Endothelial cell of umbilical vein (primary cell): Measurements from ENCODE around the gene SLC6A9. TPM values are rescaled to one million over a fixed set of nuclear protein-coding genes. Genes with fewer than 3 reads are reported as not detected.

Experiments used
- BruUV-seq: library from RNA; stranded (reverse); fragments of 400-500 nt; replicated peaks from 2 replicates; lab custom pipeline; 2021; lab: Mats Ljungman, UMichigan
- CTCF ChIA-PET: fragments of 300-600, 350-600 bp; sonication (Branson Sonifier 250); formaldehyde crosslinking; loops from one replicate; lab custom pipeline; 2021; ENCODE audit warnings: antibody characterized with exemption, inconsistent platforms; lab: Charles Lee
- POLR2A ChIA-PET: fragments of 300-600, 350-600 bp; sonication (Branson Sonifier 250); formaldehyde crosslinking; loops from one replicate; lab custom pipeline; 2021; ENCODE audit warnings: antibody characterized with exemption, inconsistent platforms; lab: Charles Lee
- DNase-seq: peaks from one replicate; pipeline ENCODE4 v3.0.0-alpha.2; 2011; ENCODE audit warnings: low read depth, low spot score
- FAIRE-seq: peaks from 2 replicates; lab custom pipeline; 2011; peaks lifted over from hg19 to GRCh38; lab: Jason Lieb, UNC
- H2AFZ ChIP-seq: 2 replicates; pipeline ENCODE4 v1.6.0; 2012; ENCODE audit warnings: low read depth, low read length, control low read depth, inconsistent platforms
- H3K27ac ChIP-seq: 2 replicates; pipeline ENCODE4 v1.5.1; 2011; ENCODE audit warnings: low read depth, mild to moderate bottlenecking, control low read depth, low read length, moderate library complexity; ENCODE audit not compliant: insufficient read depth
- H3K27me3 ChIP-seq, 2 experiments: 2 replicates each; pipeline versions ENCODE4 v1.6.0 to v1.6.1; 2011; ENCODE audit warnings: low read length in 2 of 2, mixed read lengths in 1 of 2; ENCODE audit not compliant: control insufficient read depth in 2 of 2, insufficient read depth in 2 of 2
- H3K36me3 ChIP-seq, 2 experiments: 2 replicates in 1 of 2; 3 replicates in 1 of 2; pipeline ENCODE4 v1.5.1; 2011; ENCODE audit warnings: low read length in 2 of 2, mild to moderate bottlenecking in 1 of 2, moderate library complexity in 1 of 2; ENCODE audit not compliant: control insufficient read depth in 2 of 2, insufficient read depth in 2 of 2; ENCODE audit errors: extremely low read depth in 1 of 2
- H3K4me1 ChIP-seq: 3 replicates; pipeline ENCODE4 v1.5.1; 2011; ENCODE audit warnings: mild to moderate bottlenecking, low read length; ENCODE audit not compliant: control insufficient read depth, insufficient read depth; ENCODE audit errors: extremely low read depth
- H3K4me2 ChIP-seq: 2 replicates; pipeline ENCODE4 v1.6.1; 2011; ENCODE audit warnings: low read length, control low read depth, mixed read lengths; ENCODE audit not compliant: insufficient read depth
- H3K4me3 ChIP-seq, 3 experiments: fragments of 200-600 bp in 1 of 3; sonication (generic), shearing (Covaris generic) in 1 of 3; replicated peaks in 1 of 3; 2 replicates each; pipeline ENCODE4 v1.5.1; 2011 to 2016; ENCODE audit warnings: control low read depth in 3 of 3, low read length in 3 of 3, mild to moderate bottlenecking in 2 of 3, inconsistent platforms in 1 of 3, low read depth in 1 of 3, moderate library complexity in 1 of 3; ENCODE audit not compliant: insufficient read depth in 1 of 3
- H3K79me2 ChIP-seq: 2 replicates; pipeline ENCODE4 v1.6.0; 2012; ENCODE audit warnings: low read length, inconsistent platforms; ENCODE audit not compliant: control insufficient read depth, insufficient read depth
- H3K9ac ChIP-seq: replicated peaks from 2 replicates; pipeline ENCODE3; 2011; ENCODE audit warnings: low read length, control low read depth; ENCODE audit not compliant: insufficient read depth; ENCODE audit errors: extremely low read depth
- H3K9me1 ChIP-seq: replicated peaks from 3 replicates; pipeline ENCODE4 v1.6.0; 2011; ENCODE audit warnings: mild to moderate bottlenecking, low read length; ENCODE audit not compliant: control insufficient read depth, insufficient read depth; ENCODE audit errors: extremely low read depth
- H3K9me3 ChIP-seq: replicated peaks from 2 replicates; pipeline ENCODE4 v1.5.1; 2012; ENCODE audit warnings: low read length, inconsistent platforms; ENCODE audit not compliant: control insufficient read depth, insufficient read depth
- H4K20me1 ChIP-seq: replicated peaks from 2 replicates; pipeline ENCODE3; 2011; ENCODE audit warnings: mild to moderate bottlenecking, low read length; ENCODE audit not compliant: control insufficient read depth, insufficient read depth; ENCODE audit errors: extremely low read depth
- CTCF ChIP-seq, 2 donors: IDR thresholded peaks; 1 replicate in 1 of 2; 2 replicates in 1 of 2; pipeline ENCODE4 v1.5.1; 2011; ENCODE audit warnings: low read length in 2 of 2, mild to moderate bottlenecking in 2 of 2, moderate library complexity in 2 of 2, control low read depth in 1 of 2, inconsistent platforms in 1 of 2, low read depth in 1 of 2; ENCODE audit not compliant: insufficient read depth in 1 of 2; ENCODE audit errors: extremely low read depth in 1 of 2
- EZH2 ChIP-seq: IDR thresholded peaks from 2 replicates; pipeline ENCODE4 v1.6.1; 2012; ENCODE audit warnings: borderline replicate concordance, low read depth, mild to moderate bottlenecking, moderate library complexity, low read length, inconsistent platforms; ENCODE audit not compliant: severe bottlenecking
- FOS ChIP-seq: IDR thresholded peaks from 2 replicates; pipeline ENCODE4 v1.6.1; 2011; ENCODE audit warnings: mild to moderate bottlenecking, low read length, moderate library complexity, borderline replicate concordance; ENCODE audit not compliant: insufficient read depth
- GATA2 ChIP-seq: IDR thresholded peaks from 2 replicates; pipeline ENCODE4 v1.7.0; 2011; ENCODE audit warnings: low read depth, mild to moderate bottlenecking, moderate library complexity, mixed read lengths, low read length; ENCODE audit not compliant: insufficient read length, insufficient read depth
- JUN ChIP-seq: IDR thresholded peaks from 2 replicates; pipeline ENCODE4 v1.6.1; 2011; ENCODE audit warnings: borderline replicate concordance, low read depth; ENCODE audit not compliant: insufficient read length, insufficient read depth
- MAX ChIP-seq: IDR thresholded peaks from 2 replicates; pipeline ENCODE4 v1.6.1; 2011; ENCODE audit not compliant: insufficient read depth, insufficient read length
- MYC ChIP-seq: IDR thresholded peaks from one replicate; pipeline ENCODE4 v1.6.1; 2011; ENCODE audit warnings: mild to moderate bottlenecking, low read depth, low read length
- POLR2A ChIP-seq: IDR thresholded peaks from 2 replicates; pipeline ENCODE4 v1.6.1; 2012; ENCODE audit warnings: low read depth, mild to moderate bottlenecking, control low read depth, low read length
- POLR2AphosphoS5 ChIP-seq: IDR thresholded peaks from 2 replicates; pipeline ENCODE4 v1.6.1; 2012; ENCODE audit warnings: low read depth, mild to moderate bottlenecking, control low read depth, low read length, moderate library complexity; ENCODE audit not compliant: insufficient read depth
- dilution Hi-C: fragments of 300-500 bp; cut with MboI; formaldehyde crosslinking; loops from one replicate; pipeline ENCODE4 v1.15.0; 2019; ENCODE audit warnings: low sequenced_read_pairs; ENCODE audit not compliant: extremely low pct_ligation_motif_present
- intact Hi-C: fragments of 100-400 bp; cut with micrococcal nuclease; formaldehyde crosslinking; loops from one replicate; pipeline ENCODE4 v1.10.0; 2022
- polyA plus RNA-seq, 4 experiments: library from polyadenylated mRNA; depleted of rRNA in 3 of 4; stranded (reverse) in 3 of 4; unstranded in 1 of 4; fragments of >200 nt; gene quantifications; 2 replicates each; pipeline versions ENCODE4 v1.2.1 to v1.2.3, GENCODE V29; 2011 to 2012; ENCODE audit warnings: missing spikeins in 1 of 4
- total RNA-seq: library from RNA; stranded (reverse); gene quantifications from 2 replicates; pipeline ENCODE4 v1.2.3, GENCODE V29; 2021

Gene SLC6A9
- total and polyA plus RNA-seq, 2 donors (not counting 3 experiments of a cell fraction or from before 2014, with no cell fraction given) = 0.80 to 1.5 TPM

GRCh38 chr1:43981135-43981491 lies 50.1 kb downstream of the SLC6A9 start:
- DNase-seq (no peak), FAIRE-seq (no peak)
- H3K9me3 ChIP-seq = no peaks in the 10 kb centered on the region
- no peak overlapping the region for H3K27ac ChIP-seq
- ChIA-PET POLR2A (no interaction called here), CTCF (no interaction called here)
- H3K27me3 ChIP-seq = no peaks in the 10 kb centered on the region
- H3K4me1 ChIP-seq = peaks cover 21% of the 10 kb centered on the region
- dilution Hi-C loops = no loop called here
- peaks cover 0 to 19% of the 10 kb centered on the region in 2 experiments for H3K36me3 ChIP-seq
- no peak overlapping the region for H2AFZ ChIP-seq
- H3K79me2 ChIP-seq = peaks cover 34% of the 10 kb centered on the region
- H3K9me1 ChIP-seq = no peaks in the 10 kb centered on the region
- no TSS peak for BruUV-seq
- TF ChIP-seq MAX = no peak
- no peak for TF ChIP-seq GATA2
- TF ChIP-seq POLR2A = no peak
- TF ChIP-seq CTCF (IDR thresholded peaks at IDR 0.05; ENCODE audit: extremely low read depth in 1 of 2, insufficient read depth in 1 of 2, low read depth in 1 of 2, low read length in 2 of 2) = no peak
- TF ChIP-seq POLR2AphosphoS5 = no peak
- TF ChIP-seq FOS = no peak
- TF ChIP-seq MYC = no peak
- no peak for TF ChIP-seq EZH2
- TF ChIP-seq JUN = no peak
- H4K20me1 ChIP-seq = no peaks in the 10 kb centered on the region
- intact Hi-C loops = no loop called here
- no peak overlapping the region for H3K4me2 ChIP-seq
- no peak overlapping the region for H3K9ac ChIP-seq
- H3K4me3 ChIP-seq = no peak overlapping the region
